GM23338 (cell line): Measurements from ENCODE around the gene ZNF816.

ENCODE experiments used
- NANOG ChIP-seq: IDR thresholded peaks from 2 replicates; pipeline ENCODE4 v1.6.1; 2016; ENCODE audit warnings: antibody characterized with exemption, borderline replicate concordance
- ZNF331 ChIP-seq: fragments of 250-450 bp; sonication (Bioruptor Pico); IDR thresholded peaks from 2 replicates; pipeline ENCODE4 v1.5.0; 2020; ENCODE audit warnings: low read depth, mild to moderate bottlenecking, moderate library complexity
- TF ChIP-seq, protein P1 (sequence below), 2 experiments: fragments of 200-600 bp in 1 of 2; sonication (generic) in 1 of 2; conservative IDR thresholded peaks; 2 replicates each; pipeline versions ENCODE4 v1.5.1 to v1.6.1; 2016 to 2017; ENCODE audit warnings: antibody characterized with exemption in 2 of 2, low read depth in 2 of 2, mild to moderate bottlenecking in 2 of 2, moderate library complexity in 1 of 2

GRCh38 chr19:52935434-52935833 lies 27.2 kb downstream of the ZNF816 start:
- TF ChIP-seq, protein P1, sequence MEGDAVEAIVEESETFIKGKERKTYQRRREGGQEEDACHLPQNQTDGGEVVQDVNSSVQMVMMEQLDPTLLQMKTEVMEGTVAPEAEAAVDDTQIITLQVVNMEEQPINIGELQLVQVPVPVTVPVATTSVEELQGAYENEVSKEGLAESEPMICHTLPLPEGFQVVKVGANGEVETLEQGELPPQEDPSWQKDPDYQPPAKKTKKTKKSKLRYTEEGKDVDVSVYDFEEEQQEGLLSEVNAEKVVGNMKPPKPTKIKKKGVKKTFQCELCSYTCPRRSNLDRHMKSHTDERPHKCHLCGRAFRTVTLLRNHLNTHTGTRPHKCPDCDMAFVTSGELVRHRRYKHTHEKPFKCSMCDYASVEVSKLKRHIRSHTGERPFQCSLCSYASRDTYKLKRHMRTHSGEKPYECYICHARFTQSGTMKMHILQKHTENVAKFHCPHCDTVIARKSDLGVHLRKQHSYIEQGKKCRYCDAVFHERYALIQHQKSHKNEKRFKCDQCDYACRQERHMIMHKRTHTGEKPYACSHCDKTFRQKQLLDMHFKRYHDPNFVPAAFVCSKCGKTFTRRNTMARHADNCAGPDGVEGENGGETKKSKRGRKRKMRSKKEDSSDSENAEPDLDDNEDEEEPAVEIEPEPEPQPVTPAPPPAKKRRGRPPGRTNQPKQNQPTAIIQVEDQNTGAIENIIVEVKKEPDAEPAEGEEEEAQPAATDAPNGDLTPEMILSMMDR (conservative IDR thresholded peaks at IDR 0.05; ENCODE audit: low read depth in 2 of 2): no peak
- TF ChIP-seq ZNF331 (CRISPR knock-in tag): no peak
- no peak for TF ChIP-seq NANOG
